Fibroblast of lung (primary cell): ENCODE measurements around the gene NRG2.

ENCODE experiments used
- CTCF ChIP-seq, 2 donors: IDR thresholded peaks in 1 of 2; conservative IDR thresholded peaks in 1 of 2; 1 replicate in 1 of 2; 2 replicates in 1 of 2; pipeline ENCODE4 v1.5.1; 2011 to 2012; ENCODE audit warnings: low read length in 2 of 2, control low read depth in 1 of 2, inconsistent platforms in 1 of 2, low read depth in 1 of 2, mild to moderate bottlenecking in 1 of 2
- EZH2 ChIP-seq: IDR thresholded peaks from 2 replicates; pipeline ENCODE4 v1.5.1; 2012; ENCODE audit warnings: low read length, control low read depth, mild to moderate bottlenecking; ENCODE audit errors: missing control alignments

GRCh38 chr5:139881143-139881733 lies 161.9 kb downstream of the NRG2 start:
- TF ChIP-seq CTCF (conservative IDR thresholded peaks at IDR 0.05 in 1 of 2, IDR thresholded peaks at IDR 0.05 in 1 of 2; ENCODE audit: low read depth in 1 of 2, low read length in 2 of 2) (no peak), EZH2 (no peak)
